BJ (cell line): ENCODE data around the gene ARID5B. TPM values are rescaled to one million over a fixed set of nuclear protein-coding genes. Genes with fewer than 3 reads are reported as not detected.

ENCODE experiments used
- CTCF ChIA-PET: fragments of 350-600 bp; formaldehyde crosslinking; extraction: SDS; loops from one replicate; lab custom pipeline; 2021; ENCODE audit warnings: antibody characterized with exemption, inconsistent platforms; lab: Yijun Ruan, JAX
- POLR2A ChIA-PET: fragments of 300-600 bp; sonication (Branson Sonifier 250); formaldehyde crosslinking; extraction: SDS; loops from one replicate; lab custom pipeline; 2021; ENCODE audit warnings: antibody characterized with exemption; lab: Charles Lee
- DNase-seq: peaks from one replicate; pipeline ENCODE4 v3.0.0-alpha.2; 2011; ENCODE audit warnings: low read depth
- H3K27me3 ChIP-seq: 2 replicates; pipeline ENCODE4 v1.6.0; 2011; ENCODE audit warnings: low read length; ENCODE audit not compliant: control insufficient read depth, insufficient read depth
- H3K36me3 ChIP-seq: 2 replicates; pipeline ENCODE4 v1.5.1; 2011; ENCODE audit warnings: low read length; ENCODE audit not compliant: control insufficient read depth, insufficient read depth
- H3K4me3 ChIP-seq: 2 replicates; pipeline ENCODE4 v1.5.1; 2011; ENCODE audit warnings: low read depth, mild to moderate bottlenecking, control low read depth, low read length
- CTCF ChIP-seq: IDR thresholded peaks from 2 replicates; pipeline ENCODE4 v1.5.1; 2011; ENCODE audit warnings: low read depth, mild to moderate bottlenecking, control low read depth, inconsistent platforms, low read length, moderate library complexity; ENCODE audit not compliant: insufficient read depth
- polyA plus RNA-seq: library from polyadenylated mRNA; depleted of rRNA; stranded (reverse); fragments of >200 nt; gene quantifications from 2 replicates; pipeline ENCODE4 v1.2.3, GENCODE V29; 2011

The ARID5B gene
- polyA plus RNA-seq, 1 experiment, result 73.8 TPM

- CTCF ChIA-PET, result no interaction called here
- DNase-seq, result no peak
Measured at GRCh38 chr10:62018131-62018911, 116.8 kb downstream of the ARID5B start.

GRCh38 chr10:62019013-62019684 lies 117.7 kb downstream of the ARID5B start:
- ChIA-PET POLR2A (no interaction called here), CTCF (interaction anchor here (0.8 to 1.4 kb wide), 3 partner anchors 109 to 122 kb away, joined by 4 to 5 read pairs (median 4); no protein-coding TSS in a partner anchor)
- Histone ChIP-seq H3K36me3 (peaks cover 3% of the 10 kb centered on the region; the same call in 1 of the 2 replicates), H3K27me3 (no peaks in the 10 kb centered on the region), H3K4me3 (no peak overlapping the region)
- no peak for TF ChIP-seq CTCF
- no peak for DNase-seq

More at GRCh38 chr10:62018131-62018911, 116.8 kb downstream of the ARID5B start:
- Histone ChIP-seq H3K27me3 (no peaks in the 10 kb centered on the region), H3K36me3 (peaks cover 3% of the 10 kb centered on the region; the same call in 1 of the 2 replicates), H3K4me3 (no peak overlapping the region)
- POLR2A ChIA-PET, result no interaction called here
- TF ChIP-seq CTCF, result no peak

GRCh38 chr10:62019685-62020359 lies 118.3 kb downstream of the ARID5B start:
- no peak for DNase-seq
- ChIA-PET CTCF (interaction anchor here (0.8 to 2.8 kb wide), 6 partner anchors 18 to 123 kb away, joined by 3 to 10 read pairs (median 4); no protein-coding TSS in a partner anchor), POLR2A (interaction anchor here (0.6 kb wide), 1 partner anchor 18 kb away, joined by 8 read pairs; no protein-coding TSS in a partner anchor)
- Histone ChIP-seq H3K4me3 (no peak overlapping the region), H3K36me3 (peaks cover 3% of the 10 kb centered on the region; the same call in 1 of the 2 replicates), H3K27me3 (no peaks in the 10 kb centered on the region)
- TF ChIP-seq CTCF, result no peak

GRCh38 chr10:62021128-62021665 lies 119.7 kb downstream of the ARID5B start:
- POLR2A ChIA-PET, result interaction anchor here (0.6 to 0.7 kb wide), 3 partner anchors 25 to 222 kb away, joined by 4 to 8 read pairs (median 5); no protein-coding TSS in a partner anchor

More at GRCh38 chr10:62021128-62021665, 119.7 kb downstream of the ARID5B start:
- TF ChIP-seq CTCF, result no peak
- CTCF ChIA-PET, result interaction anchor here (0.6 to 2.8 kb wide), 5 partner anchors 17 to 224 kb away, joined by 3 to 10 read pairs (median 5); no protein-coding TSS in a partner anchor
- Histone ChIP-seq H3K27me3 (no peaks in the 10 kb centered on the region), H3K4me3 (no peak overlapping the region), H3K36me3 (peaks cover 2% of the 10 kb centered on the region; the same call in 1 of the 2 replicates)
- no peak for DNase-seq
